Choroid plexus epithelial cell (primary cell): ENCODE data around the gene ADARB1.

Experiments
- DNase-seq: peaks from one replicate; pipeline ENCODE4 v3.0.0-alpha.2; 2010; ENCODE audit warnings: low read depth
- H3K4me3 ChIP-seq: 2 replicates; pipeline ENCODE4 v1.5.1; 2011; ENCODE audit warnings: low read depth, mild to moderate bottlenecking, control low read depth, low read length, moderate library complexity
- TF ChIP-seq, protein P1 (sequence below): conservative IDR thresholded peaks from 2 replicates; pipeline ENCODE4 v1.5.1; 2011; ENCODE audit warnings: low read depth, mild to moderate bottlenecking, control low read depth, inconsistent platforms, low read length, moderate library complexity

The ADARB1 gene

GRCh38 chr21:45164838-45165237 is 90.5 kb downstream of the ADARB1 start:
- DNase-seq, result no peak
- TF ChIP-seq, protein P1, sequence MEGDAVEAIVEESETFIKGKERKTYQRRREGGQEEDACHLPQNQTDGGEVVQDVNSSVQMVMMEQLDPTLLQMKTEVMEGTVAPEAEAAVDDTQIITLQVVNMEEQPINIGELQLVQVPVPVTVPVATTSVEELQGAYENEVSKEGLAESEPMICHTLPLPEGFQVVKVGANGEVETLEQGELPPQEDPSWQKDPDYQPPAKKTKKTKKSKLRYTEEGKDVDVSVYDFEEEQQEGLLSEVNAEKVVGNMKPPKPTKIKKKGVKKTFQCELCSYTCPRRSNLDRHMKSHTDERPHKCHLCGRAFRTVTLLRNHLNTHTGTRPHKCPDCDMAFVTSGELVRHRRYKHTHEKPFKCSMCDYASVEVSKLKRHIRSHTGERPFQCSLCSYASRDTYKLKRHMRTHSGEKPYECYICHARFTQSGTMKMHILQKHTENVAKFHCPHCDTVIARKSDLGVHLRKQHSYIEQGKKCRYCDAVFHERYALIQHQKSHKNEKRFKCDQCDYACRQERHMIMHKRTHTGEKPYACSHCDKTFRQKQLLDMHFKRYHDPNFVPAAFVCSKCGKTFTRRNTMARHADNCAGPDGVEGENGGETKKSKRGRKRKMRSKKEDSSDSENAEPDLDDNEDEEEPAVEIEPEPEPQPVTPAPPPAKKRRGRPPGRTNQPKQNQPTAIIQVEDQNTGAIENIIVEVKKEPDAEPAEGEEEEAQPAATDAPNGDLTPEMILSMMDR, result no peak
- H3K4me3 ChIP-seq, result no peak overlapping the region

- DNase-seq, result no peak
- no peak overlapping the region for H3K4me3 ChIP-seq
- TF ChIP-seq, protein P1, result no peak
Observed at GRCh38 chr21:45166931-45167330, 92.6 kb downstream of the ADARB1 start.

DNA sequence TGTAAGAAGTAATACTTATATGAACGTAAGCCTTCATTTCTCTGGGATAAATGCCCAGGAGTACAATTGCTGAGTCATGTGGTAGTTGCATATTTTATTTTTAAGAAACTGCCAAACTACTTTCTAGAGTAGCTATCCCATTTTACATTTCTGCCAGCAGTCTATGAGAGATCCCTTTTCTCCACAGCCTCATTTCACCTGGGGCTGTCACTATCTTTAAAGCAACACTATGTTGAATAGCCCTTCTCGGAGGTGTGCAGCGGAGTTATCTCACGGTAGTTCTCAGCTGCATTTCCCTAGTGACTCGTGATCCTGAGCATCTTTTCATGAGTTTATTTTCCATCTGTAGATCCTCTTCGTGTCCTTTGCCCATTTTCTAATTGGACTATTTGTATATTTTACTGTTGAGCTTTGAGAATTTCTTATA is 93.4 kb downstream of the ADARB1 start:
- DNase-seq, result peak; percentile 63
- H3K4me3 ChIP-seq, result no peak overlapping the region
- TF ChIP-seq, protein P1, result no peak

DNA sequence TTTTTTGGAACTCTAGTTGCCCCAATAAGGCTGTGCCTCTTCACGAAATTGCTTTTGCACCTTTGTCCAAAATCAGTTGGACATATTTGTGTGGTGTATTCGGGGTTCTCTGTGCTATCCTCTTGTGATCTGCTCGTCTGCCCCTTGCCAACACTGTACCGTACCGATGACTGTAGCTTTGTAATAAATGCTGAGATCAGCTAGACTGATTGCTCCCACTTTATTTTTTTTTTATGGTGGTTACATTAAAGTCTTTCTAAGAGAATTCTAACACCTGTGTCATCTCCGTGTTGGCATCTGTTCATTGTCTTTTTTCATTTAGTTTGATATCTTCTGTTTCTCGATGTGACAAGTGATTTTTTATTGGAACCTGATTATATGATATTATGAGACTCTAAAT is 94.1 kb downstream of the ADARB1 start:
- TF ChIP-seq, protein P1, result no peak
- no peak overlapping the region for H3K4me3 ChIP-seq
- no peak for DNase-seq

GRCh38 chr21:45169001-45169400 is 94.6 kb downstream of the ADARB1 start:
- H3K4me3 ChIP-seq, result no peak overlapping the region
- TF ChIP-seq, protein P1, result no peak
- no peak for DNase-seq

DNA sequence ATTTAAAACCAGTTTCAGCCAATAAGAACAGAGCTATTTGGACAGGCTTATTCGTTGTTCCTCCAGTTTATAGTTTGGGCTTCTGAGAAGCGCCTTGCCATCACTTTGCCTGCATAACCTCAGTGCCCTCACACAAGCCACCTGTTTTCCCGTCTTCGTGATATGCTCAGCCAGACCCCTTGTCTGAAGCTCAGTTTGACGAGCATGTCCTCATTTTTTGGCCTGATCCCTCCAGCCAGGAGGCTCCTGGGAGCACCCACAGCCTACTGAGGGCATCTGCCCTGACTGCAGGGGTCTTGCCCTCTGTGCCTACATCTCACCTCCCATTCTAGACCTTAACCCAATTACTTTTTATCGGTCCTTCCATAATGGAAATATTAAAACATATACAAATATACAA is 95.3 kb downstream of the ADARB1 start:
- TF ChIP-seq, protein P1, result no peak
- H3K4me3 ChIP-seq, result no peak overlapping the region
- DNase-seq, result no peak

- no peak overlapping the region for H3K4me3 ChIP-seq
- DNase-seq, result no peak
- TF ChIP-seq, protein P1, result no peak
Observed at GRCh38 chr21:45170987-45171386, 96.6 kb downstream of the ADARB1 start.
